ENCODE results near the gene SATB1.
"Not testable (repeated sequence)": the region's sequence is repeated elsewhere in the genome, so short reads cannot be mapped to it uniquely, and the experiment has no call there.

SATB1 gene

GRCh38 chr3:18424729-18425640 is at the start of gene SATB1:
SATB1 (minus strand) TSS chr3:18425339; CDS start chr3:18420967, 4,372 bp downstream.
- peak; percentile 69 to 74 for DNase-seq
- TF ChIP-seq POLR2A (IDR thresholded peaks at IDR 0.05; ENCODE audit: low read length) (peak; percentile 41), GATA1 (IDR thresholded peaks at IDR 0.05; ENCODE audit: low read depth, low read length) (no peak)

GRCh38 chr3:18474202-18474601 is 49.1 kb upstream of the SATB1 start:
- TF ChIP-seq POLR2A (IDR thresholded peaks at IDR 0.05; ENCODE audit: low read length): no peak
- TF ChIP-seq GATA1 (IDR thresholded peaks at IDR 0.05; ENCODE audit: low read depth, low read length): no peak
- DNase-seq: no peak

GRCh38 chr3:18469775-18470174 is 44.6 kb upstream of the SATB1 start:
- no peak for DNase-seq
- TF ChIP-seq POLR2A (IDR thresholded peaks at IDR 0.05; ENCODE audit: low read length) (no peak), GATA1 (IDR thresholded peaks at IDR 0.05; ENCODE audit: low read depth, low read length) (no peak)

GRCh38 chr3:18466136-18466535 is 41.0 kb upstream of the SATB1 start:
- TF ChIP-seq GATA1 (IDR thresholded peaks at IDR 0.05; ENCODE audit: low read depth, low read length) (no peak), POLR2A (IDR thresholded peaks at IDR 0.05; ENCODE audit: low read length) (no peak)
- no peak for DNase-seq

GRCh38 chr3:18454766-18455165 is 29.6 kb upstream of the SATB1 start:
- no peak for DNase-seq
- TF ChIP-seq POLR2A (IDR thresholded peaks at IDR 0.05; ENCODE audit: low read length) (no peak), GATA1 (IDR thresholded peaks at IDR 0.05; ENCODE audit: low read depth, low read length) (no peak)

- DNase-seq: not testable (repeated sequence)
Measured at GRCh38 chr3:18449618-18450017, 24.5 kb upstream of the SATB1 start.

GRCh38 chr3:18447720-18448119 is 22.6 kb upstream of the SATB1 start:
- DNase-seq: no peak
- no peak for TF ChIP-seq POLR2A (IDR thresholded peaks at IDR 0.05; ENCODE audit: low read length)
- TF ChIP-seq GATA1 (IDR thresholded peaks at IDR 0.05; ENCODE audit: low read depth, low read length): no peak

GRCh38 chr3:18446149-18446825 is 21.1 kb upstream of the SATB1 start:
- TF ChIP-seq GATA1 (IDR thresholded peaks at IDR 0.05; ENCODE audit: low read depth, low read length) (no peak), POLR2A (IDR thresholded peaks at IDR 0.05; ENCODE audit: low read length) (no peak)
- no peak for DNase-seq

- peak in 1 of 2 experiments; percentile 18 for DNase-seq
- TF ChIP-seq POLR2A (IDR thresholded peaks at IDR 0.05; ENCODE audit: low read length) (no peak), GATA1 (IDR thresholded peaks at IDR 0.05; ENCODE audit: low read depth, low read length) (no peak)
Measured at GRCh38 chr3:18445401-18446148, 20.4 kb upstream of the SATB1 start.

- TF ChIP-seq POLR2A (IDR thresholded peaks at IDR 0.05; ENCODE audit: low read length) (no peak), GATA1 (IDR thresholded peaks at IDR 0.05; ENCODE audit: low read depth, low read length) (no peak)
- peak; percentile 57 to 64 for DNase-seq
Measured at GRCh38 chr3:18444595-18445400, 19.7 kb upstream of the SATB1 start.

- no peak for DNase-seq
- TF ChIP-seq POLR2A (IDR thresholded peaks at IDR 0.05; ENCODE audit: low read length): no peak
- TF ChIP-seq GATA1 (IDR thresholded peaks at IDR 0.05; ENCODE audit: low read depth, low read length): no peak
Measured at GRCh38 chr3:18443665-18444594, 18.8 kb upstream of the SATB1 start.

All from erythroblast (primary cell).